ENCODE measurements around the gene SPEM3.
A peak's percentile ranks its signal among the peaks of the same experiment; 100 is the strongest.

The SPEM3 gene

DNA sequence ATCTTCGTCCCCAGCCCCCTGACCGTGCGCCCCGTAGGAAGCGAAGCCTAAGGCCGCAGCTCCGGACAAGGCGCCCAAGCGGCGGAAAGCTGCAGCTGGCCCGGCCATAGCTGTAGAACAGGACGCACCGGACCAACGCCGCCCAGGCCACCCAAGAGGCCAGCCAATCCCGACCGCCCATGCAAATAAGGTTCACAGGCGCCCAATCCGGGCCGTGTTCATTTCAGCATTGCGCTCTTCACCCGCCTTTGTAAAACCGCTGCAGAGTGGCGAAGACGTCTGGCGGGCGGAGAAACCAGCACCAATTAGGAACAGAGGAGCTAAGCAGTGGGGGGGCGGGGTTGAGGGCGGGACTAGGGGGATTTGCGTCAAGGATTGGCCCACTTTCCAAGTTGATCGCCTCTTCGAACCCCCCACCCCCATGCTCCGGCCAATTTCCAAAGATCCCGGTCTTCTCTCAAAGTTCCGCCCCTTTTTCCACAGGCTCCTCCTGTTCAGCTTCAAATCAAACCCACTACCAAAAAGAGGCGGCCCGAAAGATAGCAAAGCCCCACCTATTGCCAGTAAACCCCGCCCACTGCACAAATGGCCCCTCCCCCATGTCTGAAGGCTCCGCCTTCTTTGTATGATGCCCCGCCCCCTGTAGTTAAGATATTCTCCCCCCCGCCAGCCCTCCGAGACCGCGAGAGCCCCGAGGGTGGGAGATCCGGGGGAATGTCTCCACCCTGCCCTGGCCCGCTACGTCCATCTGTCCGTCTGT is 24.5 kb upstream of the SPEM3 start, which contains the start of gene TMEM256:
TSS of gene TMEM256 (minus strand) at position 121 of the 760 bp plus-strand sequence. CDS start at position 108, 13 bp downstream.
- DNase-seq: peak; percentile 94

DNA sequence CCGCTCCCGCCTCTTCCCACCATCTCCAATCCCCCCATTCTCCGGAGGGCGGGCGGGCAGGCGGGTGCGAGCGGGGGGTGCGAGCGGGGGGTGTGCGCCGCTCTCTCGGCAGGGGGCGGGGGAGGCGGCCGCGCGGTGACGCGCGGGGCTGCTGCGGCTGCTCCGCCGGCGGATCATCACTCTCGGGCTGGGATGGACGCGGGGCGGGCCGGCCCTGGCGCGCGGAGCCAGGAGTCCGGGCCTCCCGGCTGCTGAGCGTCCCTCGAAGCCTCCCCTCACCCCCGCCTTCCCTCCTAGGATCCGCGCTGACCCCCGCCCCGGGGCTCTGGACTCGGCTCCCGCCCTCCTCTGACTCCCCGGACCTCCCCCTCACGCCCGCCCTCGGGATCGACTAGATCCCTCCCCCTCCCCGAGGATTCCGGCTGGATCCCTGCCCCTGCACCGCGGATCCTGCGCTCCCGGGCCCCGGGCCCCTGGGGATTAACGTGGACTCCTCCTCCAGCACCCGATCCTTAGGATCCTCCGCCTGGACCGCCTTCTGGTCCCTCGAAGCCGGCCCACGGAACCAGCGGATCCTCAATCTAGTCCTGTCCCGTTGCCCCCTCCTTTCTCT is 23.8 kb upstream of the SPEM3 start:
- peak; percentile 73 for DNase-seq

DNA sequence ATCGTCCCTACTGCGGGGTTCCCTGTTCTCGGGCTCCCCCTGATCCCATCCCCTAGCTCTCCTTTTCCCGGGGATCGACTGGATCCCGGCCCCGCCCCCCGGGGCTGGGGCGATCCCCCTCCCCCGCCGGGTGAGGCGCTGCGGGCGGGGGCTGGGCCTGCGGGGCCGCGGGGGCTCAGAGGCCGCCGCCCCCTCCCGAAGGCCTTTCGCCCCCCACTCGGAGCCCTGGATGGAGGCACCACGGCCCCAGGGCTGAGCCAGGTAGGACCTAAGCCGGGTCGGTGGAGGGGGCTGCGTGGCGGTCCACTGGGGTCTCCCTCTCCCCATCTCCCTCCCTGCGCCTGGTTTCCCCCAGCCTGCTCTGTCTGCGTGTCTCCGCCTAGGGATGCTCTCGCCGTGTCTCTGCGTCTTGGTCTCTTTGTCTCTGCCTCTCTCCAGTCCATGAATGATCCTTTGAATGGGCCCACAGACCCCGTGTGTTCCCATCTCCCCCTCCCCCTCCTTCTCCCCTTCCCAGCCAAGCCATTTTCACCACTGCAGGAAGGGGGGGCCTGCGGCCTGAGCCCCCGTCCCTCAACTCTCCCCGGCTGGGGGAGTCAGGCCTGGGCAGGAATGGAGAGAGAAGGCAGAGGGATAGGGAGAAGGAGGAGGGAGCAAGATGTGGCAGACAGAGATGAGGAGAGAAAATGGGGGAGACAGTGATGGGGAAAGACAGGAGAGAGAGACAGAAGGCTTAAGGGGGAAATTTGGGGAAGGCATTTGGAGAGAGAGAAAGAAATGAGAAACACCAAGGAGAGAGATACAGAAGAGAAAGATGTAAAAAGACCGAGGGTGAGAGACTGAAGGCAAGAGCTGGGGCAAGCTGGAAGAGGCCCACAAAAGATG is 23.1 kb upstream of the SPEM3 start:
- no peak for DNase-seq

DNA sequence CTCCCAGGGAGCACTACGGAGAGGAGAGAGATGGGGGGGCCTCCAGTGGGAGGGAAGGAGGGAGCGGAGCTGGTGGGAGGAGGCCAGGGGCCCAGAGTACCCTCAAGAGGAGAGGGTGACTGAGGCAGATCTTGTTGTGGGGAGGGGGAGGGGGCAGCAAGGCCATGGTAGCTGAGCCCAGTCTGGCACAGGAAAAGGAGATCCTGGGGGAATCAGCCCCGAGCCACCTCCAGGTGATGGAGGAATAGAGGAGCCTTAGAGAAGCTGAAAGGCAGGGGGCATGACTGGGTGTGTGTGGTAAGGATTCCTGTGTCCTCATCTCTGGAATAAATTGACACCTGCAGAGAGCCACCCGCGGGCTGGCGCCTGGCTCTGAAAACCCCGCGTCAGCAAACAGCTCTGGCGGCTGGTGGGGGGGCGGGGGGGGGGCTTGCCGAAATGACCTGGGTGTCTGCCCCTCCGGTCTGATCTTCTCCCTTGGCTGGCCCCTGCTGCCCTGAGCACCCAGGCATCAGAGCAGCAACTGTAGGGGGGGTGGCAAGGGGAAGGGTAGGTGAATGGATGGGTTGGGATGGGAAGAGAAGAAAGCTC is 22.3 kb upstream of the SPEM3 start:
- no peak for DNase-seq

DNA sequence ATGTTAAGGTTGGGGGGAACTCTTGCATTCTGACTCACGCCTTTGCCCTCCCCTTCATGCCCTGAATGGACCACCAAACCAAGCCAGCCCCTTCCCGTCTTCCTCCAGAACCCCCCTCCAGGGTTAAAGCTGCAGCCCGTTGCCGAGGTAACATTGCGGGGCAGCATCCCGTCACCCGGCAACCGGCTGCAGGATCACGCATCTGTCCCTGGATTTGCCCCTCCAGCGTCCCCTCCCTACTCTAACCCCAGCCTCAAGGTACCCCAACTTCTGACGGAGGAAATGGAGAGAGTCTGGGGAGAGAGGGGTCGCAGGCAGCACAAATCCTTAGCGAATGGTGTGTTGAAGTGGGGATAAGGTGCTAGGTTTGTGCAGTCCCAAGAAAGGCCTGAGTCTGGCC is 21.6 kb upstream of the SPEM3 start:
- DNase-seq: no peak

DNA sequence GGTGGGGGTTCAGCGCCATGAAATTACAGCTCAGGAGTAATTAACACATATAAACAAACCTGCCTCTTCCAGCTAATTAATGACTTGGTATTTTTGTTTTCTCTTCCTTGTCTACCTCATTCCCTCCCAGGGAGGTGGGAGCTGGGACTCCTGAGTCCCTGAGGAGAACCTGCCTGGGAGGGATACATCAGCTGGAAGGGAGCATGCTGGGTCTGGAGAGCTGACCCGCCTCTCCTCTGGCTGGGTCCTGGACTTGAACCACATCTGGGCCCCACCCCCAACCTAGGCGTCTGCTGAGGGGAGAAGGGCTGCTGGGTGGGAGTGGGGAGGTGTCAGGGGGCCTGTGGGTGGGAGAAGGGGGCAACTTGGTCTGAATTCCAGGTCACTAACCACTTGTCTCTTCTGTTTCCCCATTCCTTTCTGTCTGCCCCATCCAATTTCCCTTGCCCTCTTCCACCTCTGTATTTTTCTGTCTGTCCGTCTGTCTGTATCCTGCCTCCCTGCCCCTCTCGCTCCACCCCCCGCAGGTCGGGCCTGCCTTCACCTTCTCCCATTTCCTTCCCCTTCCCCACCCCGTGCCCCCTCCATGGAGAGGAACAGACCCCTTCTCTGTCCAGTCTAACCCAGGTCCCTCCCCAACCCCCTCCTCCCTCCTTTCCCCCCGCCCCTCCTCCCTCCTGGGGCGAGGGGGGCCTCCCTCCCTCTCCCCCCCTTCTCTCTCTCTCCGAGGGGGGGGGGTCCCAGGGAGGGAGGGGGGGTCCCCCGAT is 21.0 kb upstream of the SPEM3 start, which contains the start of gene NLGN2:
TSS of gene NLGN2 (plus strand) at position 361 of the 767 bp plus-strand sequence. CDS start 411 bp downstream, outside the sequence.
- no peak for DNase-seq

DNA sequence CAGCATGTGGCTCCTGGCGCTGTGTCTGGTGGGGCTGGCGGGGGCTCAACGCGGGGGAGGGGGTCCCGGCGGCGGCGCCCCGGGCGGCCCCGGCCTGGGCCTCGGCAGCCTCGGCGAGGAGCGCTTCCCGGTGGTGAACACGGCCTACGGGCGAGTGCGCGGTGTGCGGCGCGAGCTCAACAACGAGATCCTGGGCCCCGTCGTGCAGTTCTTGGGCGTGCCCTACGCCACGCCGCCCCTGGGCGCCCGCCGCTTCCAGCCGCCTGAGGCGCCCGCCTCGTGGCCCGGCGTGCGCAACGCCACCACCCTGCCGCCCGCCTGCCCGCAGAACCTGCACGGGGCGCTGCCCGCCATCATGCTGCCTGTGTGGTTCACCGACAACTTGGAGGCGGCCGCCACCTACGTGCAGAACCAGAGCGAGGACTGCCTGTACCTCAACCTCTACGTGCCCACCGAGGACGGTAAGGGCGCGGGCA is 20.4 kb upstream of the SPEM3 start:
- DNase-seq: peak; percentile 8

DNA sequence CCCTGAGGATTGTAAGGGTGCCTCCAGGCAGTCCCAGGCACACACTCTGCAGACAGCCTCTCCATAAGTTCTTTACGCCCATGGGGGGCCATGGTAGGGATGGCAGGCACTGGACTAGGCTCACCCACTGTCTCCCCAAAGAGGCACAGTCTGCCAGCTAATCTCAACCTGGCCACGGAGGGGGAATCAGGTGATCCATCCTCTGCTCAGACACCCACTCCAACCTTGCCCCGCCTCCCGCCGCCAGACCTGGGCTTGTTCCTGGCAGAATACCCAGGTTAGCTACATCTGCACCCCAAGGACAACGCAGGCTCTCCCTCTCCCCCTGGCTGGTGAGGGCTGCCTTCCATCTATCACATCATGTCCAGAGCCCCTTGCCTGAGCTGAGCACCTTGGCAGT is 19.8 kb upstream of the SPEM3 start:
- no peak for DNase-seq

DNA sequence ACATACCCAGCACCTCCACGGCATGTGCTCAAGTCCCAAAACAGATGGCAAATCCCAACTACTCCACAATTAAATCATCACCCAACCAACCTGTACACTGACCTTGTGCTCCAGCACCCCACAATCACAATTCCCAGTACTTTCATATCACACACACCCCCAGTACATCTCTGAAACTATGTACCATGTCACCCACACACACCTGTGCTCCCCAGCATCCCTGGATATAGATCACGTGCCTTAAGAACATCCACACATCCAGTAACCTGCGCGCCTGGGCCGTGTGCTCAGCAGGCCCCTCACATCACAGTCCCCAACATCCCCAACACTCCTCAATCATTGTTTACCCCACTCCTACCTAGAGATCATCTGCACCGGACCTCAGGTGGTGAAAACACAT is 18.9 kb upstream of the SPEM3 start:
- DNase-seq: no peak

DNA sequence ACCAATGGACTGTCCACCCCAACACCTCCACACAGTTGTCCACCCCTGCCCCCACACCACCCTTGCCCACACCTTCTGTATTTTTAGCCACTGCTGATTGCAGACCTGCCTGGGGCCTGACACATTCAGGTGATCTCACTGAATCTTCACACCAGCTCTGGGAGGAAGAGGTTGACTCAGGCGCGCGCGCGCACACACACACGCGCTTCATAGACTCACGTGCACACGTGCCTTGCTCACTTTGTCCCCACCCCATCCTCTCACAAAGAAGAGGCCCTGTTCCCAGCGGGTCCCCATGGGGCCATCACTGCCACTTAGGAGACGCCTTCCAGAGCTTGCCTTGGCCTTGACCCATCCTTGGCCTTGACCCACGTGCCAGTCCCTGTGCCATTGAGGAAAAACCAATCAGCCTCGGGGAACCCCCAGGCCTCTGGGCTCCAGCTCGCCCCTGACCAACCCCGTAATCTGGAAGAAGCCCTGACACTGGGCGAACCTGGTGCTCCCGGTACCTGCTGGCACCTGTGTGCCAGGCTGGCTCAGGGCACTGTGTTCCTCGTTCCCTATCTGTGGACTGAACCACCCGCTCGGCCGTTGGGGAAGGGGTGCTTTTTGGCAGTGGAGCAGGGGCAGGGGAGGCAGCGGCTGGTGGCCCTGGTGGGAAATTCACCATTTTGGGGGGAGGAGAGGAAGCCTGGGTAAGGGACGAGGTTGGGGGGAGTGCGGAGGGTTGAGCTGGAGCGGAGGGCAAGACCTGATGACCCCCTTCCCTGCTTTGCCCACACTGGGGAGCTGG is 17.8 kb upstream of the SPEM3 start:
- DNase-seq: no peak

DNA sequence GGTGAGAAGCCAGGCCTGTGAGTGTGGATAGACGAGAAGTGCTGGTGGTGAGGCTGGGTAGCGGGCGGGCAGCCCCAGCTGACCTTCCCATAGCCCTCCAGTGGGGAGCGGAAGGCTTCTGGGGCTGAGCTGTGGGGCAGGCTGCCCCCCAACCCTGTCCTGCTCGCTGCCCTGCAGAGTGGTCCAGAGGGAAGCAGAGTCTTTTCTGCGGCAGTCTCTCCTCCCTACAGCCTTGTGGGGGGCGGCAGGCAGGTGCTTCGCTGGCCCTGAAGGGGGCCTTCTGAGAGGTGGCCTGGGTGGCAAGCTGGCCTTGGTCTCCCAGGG is 17.3 kb upstream of the SPEM3 start:
- DNase-seq: no peak

DNA sequence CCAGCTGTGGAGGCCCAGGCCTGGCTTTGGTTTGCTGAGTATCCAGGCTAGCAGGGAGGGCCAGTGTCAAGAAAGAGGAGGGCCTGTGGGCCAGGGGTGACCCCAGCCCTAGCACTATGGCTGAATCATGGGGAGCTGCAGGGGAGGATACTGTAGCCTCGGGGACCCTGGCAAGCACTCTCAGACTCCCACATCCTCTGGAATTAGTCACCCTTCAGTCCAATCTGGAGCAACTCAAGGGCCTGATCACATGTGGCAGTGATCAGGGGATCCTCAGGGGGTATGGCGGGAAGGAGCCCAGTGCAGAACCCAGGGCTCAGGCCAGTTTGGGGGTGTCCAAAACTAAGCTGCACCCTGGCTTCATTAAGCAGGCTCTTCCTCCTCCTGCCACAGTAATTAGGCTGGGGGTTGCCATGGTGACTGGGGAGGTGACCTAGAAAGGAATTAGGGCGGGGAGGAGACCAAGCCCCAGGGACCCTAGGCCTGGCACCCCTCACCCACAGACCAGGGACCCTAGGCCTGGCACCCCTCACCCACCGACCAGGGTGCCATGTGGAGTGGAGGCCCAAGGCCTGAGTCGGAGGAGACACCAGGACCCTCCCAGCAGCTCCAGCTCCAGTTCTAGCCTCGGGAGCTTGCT is 15.2 kb upstream of the SPEM3 start:
- no peak for DNase-seq

DNA sequence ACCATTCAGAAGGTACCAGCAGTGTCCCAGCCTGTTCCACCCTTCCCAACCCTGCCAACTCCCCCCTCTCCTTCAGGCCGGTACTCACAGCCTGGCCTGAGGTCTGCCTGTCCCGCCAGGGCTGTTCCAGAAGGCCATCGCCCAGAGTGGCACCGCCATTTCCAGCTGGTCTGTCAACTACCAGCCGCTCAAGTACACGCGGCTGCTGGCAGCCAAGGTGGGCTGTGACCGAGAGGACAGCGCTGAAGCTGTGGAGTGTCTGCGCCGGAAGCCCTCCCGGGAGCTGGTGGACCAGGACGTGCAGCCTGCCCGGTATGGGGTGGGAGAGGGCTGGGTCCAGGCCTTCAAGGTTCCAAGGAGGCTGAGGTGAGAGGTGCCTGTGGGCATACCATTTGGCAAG is 13.8 kb upstream of the SPEM3 start:
- no peak for DNase-seq

DNA sequence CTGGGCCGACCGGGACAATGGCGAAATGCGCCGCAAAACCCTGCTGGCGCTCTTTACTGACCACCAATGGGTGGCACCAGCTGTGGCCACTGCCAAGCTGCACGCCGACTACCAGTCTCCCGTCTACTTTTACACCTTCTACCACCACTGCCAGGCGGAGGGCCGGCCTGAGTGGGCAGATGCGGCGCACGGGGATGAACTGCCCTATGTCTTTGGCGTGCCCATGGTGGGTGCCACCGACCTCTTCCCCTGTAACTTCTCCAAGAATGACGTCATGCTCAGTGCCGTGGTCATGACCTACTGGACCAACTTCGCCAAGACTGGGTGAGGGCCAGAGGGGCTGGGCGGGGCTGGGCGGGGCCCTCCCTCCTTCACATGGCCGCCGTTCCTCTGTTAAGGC is 12.9 kb upstream of the SPEM3 start:
- DNase-seq: no peak

DNA sequence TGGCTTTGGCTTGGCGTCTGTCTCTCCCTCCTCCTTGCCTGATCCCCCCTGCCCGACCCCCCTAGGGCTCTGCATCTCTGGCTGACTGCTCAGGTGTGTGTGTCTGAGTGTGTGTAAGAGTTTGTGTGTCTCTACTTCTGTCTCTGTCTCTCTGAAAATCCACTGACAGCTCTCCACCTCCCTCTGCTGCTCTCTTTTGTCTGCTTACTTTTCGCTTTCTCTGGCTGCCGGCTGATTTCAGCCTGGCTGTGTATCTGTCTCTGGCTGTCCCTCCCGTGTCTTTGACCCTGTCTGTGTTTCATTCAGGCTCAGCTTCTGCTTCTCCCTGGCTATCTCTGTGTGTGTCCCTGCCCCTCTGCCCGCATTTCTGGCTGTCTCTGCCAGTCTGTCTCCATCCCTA is 12.3 kb upstream of the SPEM3 start:
- no peak for DNase-seq

DNA sequence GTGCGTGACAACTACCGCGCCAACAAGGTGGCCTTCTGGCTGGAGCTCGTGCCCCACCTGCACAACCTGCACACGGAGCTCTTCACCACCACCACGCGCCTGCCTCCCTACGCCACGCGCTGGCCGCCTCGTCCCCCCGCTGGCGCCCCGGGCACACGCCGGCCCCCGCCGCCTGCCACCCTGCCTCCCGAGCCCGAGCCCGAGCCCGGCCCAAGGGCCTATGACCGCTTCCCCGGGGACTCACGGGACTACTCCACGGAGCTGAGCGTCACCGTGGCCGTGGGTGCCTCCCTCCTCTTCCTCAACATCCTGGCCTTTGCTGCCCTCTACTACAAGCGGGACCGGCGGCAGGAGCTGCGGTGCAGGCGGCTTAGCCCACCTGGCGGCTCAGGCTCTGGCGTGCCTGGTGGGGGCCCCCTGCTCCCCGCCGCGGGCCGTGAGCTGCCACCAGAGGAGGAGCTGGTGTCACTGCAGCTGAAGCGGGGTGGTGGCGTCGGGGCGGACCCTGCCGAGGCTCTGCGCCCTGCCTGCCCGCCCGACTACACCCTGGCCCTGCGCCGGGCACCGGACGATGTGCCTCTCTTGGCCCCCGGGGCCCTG is 11.5 kb upstream of the SPEM3 start:
- no peak for DNase-seq

DNA sequence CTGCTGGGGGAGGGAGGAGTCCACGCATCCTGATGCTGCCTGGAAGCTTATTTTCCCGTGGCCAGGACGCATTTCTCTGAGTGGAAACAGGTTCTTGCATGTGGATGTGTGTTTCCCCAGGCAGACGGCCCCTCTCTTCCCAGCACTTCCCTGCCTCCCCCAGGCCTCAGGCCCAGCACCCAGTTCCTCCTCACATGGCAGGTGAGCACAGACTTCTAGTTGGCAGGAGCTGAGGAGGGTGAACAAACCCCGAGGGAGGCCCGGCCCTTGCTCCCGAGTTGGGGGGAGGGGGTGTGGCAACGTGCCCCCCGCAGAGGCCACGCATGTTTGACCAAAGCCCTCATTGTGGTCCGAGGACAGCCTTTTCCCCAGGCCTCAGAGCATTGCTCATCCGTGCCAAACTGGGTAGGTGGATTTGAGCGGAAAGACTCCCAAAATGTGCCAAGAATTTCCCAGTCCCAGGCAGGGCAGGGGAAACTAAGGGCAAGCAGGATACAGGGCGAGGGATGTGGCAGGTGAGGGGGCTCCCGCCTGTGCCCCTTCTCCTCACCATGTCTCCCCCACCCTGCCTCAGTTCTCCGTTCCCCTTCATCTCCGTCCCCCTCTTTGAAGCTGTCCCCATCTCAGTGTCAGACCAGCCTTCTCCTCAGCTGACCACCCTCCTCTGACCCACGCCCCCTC is 10.0 kb upstream of the SPEM3 start:
- no peak for DNase-seq

DNA sequence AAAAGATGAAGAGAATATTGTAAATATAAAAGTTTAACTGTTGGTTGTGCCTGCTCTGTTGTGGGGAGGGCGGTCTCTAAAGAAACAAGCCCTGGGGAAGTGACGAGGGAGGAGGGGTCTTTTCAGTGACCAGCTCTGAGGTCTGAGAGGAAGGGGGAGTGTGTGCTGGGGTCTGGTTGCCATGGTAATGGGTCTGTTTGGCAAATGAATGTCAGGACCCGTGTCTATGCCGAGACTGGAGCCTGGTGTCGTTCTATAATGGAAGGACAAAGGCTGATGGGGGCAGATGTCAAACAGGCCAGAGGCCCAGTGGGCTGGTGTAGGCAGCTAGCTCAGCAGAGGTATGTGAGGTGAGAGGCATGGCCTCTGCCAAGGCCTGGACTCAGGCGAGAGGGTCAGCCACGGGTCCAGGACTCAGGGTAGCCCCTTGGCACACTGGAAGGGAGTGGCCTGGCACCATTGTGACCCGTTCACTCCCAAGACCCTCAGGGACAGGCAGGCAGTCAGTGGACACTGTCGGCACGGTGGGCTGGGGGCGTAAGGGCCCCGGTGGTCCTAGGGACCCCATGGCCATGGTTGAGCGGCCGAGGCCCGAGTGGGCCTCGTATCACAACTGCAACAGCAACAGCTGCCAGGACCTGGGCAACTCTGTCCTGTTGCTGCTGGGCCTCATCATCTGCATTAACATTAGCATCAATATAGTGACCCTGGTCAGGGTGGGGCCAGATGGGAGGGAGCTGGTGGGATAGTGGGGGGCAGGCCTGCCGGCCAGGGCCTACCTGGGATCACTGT is 8.6 kb upstream of the SPEM3 start, which contains the start of gene SPEM1:
TSS of gene SPEM1 (plus strand) at position 506 of the 792 bp plus-strand sequence. CDS start at position 567, 61 bp downstream.
- no peak for DNase-seq

DNA sequence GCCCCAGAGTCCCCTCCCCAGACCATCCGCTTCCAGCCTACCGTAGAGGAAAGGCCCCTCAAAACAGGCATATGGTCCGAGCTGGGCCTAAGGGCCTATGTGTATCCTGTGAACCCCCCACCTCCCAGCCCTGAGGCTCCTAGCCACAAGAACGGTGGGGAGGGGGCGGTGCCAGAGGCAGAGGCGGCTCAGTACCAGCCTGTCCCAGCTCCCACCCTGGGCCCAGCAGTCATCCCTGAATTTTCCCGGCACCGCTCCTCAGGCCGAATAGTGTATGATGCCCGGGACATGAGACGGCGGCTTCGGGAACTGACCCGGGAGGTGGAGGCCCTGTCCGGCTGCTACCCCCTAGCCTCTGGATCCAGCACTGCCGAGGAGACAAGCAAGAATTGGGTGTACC is 7.5 kb upstream of the SPEM3 start:
- no peak for DNase-seq

All from effector CD8-positive, alpha-beta T cell (primary cell).